ENCODE data around the gene TMEM236.

TMEM236 gene

GRCh38 chr10:17751781-17752445 lies at the start of gene TMEM236:
Gene TMEM236 (plus strand): TSS chr10:17752201. CDS start chr10:17752296, 95 bp downstream.
- TF ChIP-seq YY1 (IDR thresholded peaks at IDR 0.05; ENCODE audit: insufficient read depth, insufficient read length) (no peak), SUZ12 (IDR thresholded peaks at IDR 0.05; ENCODE audit: extremely low read depth, insufficient read depth, insufficient read length) (no peak), ZNF274 (IDR thresholded peaks at IDR 0.05; ENCODE audit: low read depth, low read length) (no peak)
- Histone ChIP-seq H3K9me3 (ENCODE audit: insufficient read depth, low read length) (no peaks in the 10 kb centered on the region), H3K9ac (ENCODE audit: insufficient read length, low read depth) (no peak within 1 kb of the TSS), H3K27me3 (ENCODE audit: insufficient read depth, insufficient read length) (no peaks in the 10 kb centered on the region), H3K36me3 (ENCODE audit: insufficient read depth, insufficient read length, low read length) (no peaks in the 10 kb centered on the region), H3K4me3 (ENCODE audit: insufficient read length, low read depth) (no peak within 1 kb of the TSS), H3K4me1 (ENCODE audit: insufficient read depth, insufficient read length) (no peaks in the 10 kb centered on the region)
- no peak for DNase-seq (ENCODE audit: low read depth, low spot score)

GRCh38 chr10:17703706-17704105 lies 48.3 kb upstream of the TMEM236 start:
- Histone ChIP-seq H3K9ac (ENCODE audit: insufficient read length, low read depth) (no peak overlapping the region), H3K27me3 (ENCODE audit: insufficient read depth, insufficient read length) (no peaks in the 10 kb centered on the region), H3K4me3 (ENCODE audit: insufficient read length, low read depth) (no peak overlapping the region), H3K36me3 (ENCODE audit: insufficient read depth, insufficient read length, low read length) (peaks cover 40% of the 10 kb centered on the region), H3K4me1 (ENCODE audit: insufficient read depth, insufficient read length) (no peaks in the 10 kb centered on the region), H3K9me3 (ENCODE audit: insufficient read depth, low read length) (no peaks in the 10 kb centered on the region)
- no peak for TF ChIP-seq YY1 (IDR thresholded peaks at IDR 0.05; ENCODE audit: insufficient read depth, insufficient read length)
- TF ChIP-seq SUZ12 (IDR thresholded peaks at IDR 0.05; ENCODE audit: extremely low read depth, insufficient read depth, insufficient read length) = no peak
- TF ChIP-seq ZNF274 (IDR thresholded peaks at IDR 0.05; ENCODE audit: low read depth, low read length) = no peak
- DNase-seq (ENCODE audit: low read depth, low spot score) = no peak

DNA sequence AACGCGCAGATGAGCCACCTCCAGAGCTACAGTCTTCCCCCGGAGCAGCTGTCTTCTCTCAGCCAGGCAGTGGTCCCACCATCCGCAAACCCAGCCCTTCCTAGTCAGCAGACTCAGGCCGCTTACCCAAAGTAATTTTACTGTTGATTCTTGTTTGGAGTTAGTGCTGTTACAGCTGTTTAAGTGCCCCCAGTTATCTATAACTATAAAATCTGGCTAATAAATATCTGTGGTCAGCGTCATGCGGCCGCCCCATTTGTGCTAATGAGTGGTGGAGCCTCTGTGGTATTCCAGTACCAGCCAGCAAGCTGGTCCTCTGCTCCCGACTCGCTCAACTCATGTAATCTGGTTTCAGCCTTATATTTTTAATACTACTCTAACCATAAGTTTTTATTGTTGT lies 43.2 kb upstream of the TMEM236 start:
- Histone ChIP-seq H3K27me3 (ENCODE audit: insufficient read depth, insufficient read length) (no peaks in the 10 kb centered on the region), H3K4me3 (ENCODE audit: insufficient read length, low read depth) (no peak overlapping the region), H3K9ac (ENCODE audit: insufficient read length, low read depth) (no peak overlapping the region), H3K9me3 (ENCODE audit: insufficient read depth, low read length) (no peaks in the 10 kb centered on the region), H3K36me3 (ENCODE audit: insufficient read depth, insufficient read length, low read length) (peaks cover 63% of the 10 kb centered on the region), H3K4me1 (ENCODE audit: insufficient read depth, insufficient read length) (no peaks in the 10 kb centered on the region)
- DNase-seq (ENCODE audit: low read depth, low spot score) = no peak
- TF ChIP-seq SUZ12 (IDR thresholded peaks at IDR 0.05; ENCODE audit: extremely low read depth, insufficient read depth, insufficient read length) (no peak), ZNF274 (IDR thresholded peaks at IDR 0.05; ENCODE audit: low read depth, low read length) (no peak), YY1 (IDR thresholded peaks at IDR 0.05; ENCODE audit: insufficient read depth, insufficient read length) (no peak)

DNA sequence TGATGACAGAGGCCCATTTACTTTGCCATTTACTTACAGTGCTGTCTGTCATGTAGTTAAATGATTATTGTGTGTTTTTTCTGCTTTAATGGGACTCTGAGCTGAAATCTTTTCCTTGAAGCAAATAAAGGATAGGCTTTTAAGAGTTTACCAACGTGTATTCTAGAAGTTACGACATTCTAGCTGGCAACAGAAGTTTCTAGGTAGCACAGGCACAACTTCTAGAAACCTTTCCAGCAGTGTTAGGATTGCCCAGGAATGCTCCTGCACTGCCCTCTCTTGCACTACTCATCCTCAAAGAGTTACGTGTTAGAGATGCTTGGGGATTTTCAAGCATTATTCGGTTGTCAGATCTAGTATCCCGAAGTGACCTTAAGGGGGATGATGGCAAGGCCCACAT lies 42.5 kb upstream of the TMEM236 start:
- DNase-seq (ENCODE audit: low read depth, low spot score) = no peak
- Histone ChIP-seq H3K4me1 (ENCODE audit: insufficient read depth, insufficient read length) (no peaks in the 10 kb centered on the region), H3K9ac (ENCODE audit: insufficient read length, low read depth) (no peak overlapping the region), H3K27me3 (ENCODE audit: insufficient read depth, insufficient read length) (no peaks in the 10 kb centered on the region), H3K4me3 (ENCODE audit: insufficient read length, low read depth) (no peak overlapping the region), H3K36me3 (ENCODE audit: insufficient read depth, insufficient read length, low read length) (peaks cover 61% of the 10 kb centered on the region), H3K9me3 (ENCODE audit: insufficient read depth, low read length) (no peaks in the 10 kb centered on the region)
- no peak for TF ChIP-seq SUZ12 (IDR thresholded peaks at IDR 0.05; ENCODE audit: extremely low read depth, insufficient read depth, insufficient read length)
- no peak for TF ChIP-seq ZNF274 (IDR thresholded peaks at IDR 0.05; ENCODE audit: low read depth, low read length)
- no peak for TF ChIP-seq YY1 (IDR thresholded peaks at IDR 0.05; ENCODE audit: insufficient read depth, insufficient read length)

- H3K36me3 ChIP-seq (ENCODE audit: insufficient read depth, insufficient read length, low read length) = peaks cover 61% of the 10 kb centered on the region
Measured at GRCh38 chr10:17710181-17710580, 41.8 kb upstream of the TMEM236 start.

DNA sequence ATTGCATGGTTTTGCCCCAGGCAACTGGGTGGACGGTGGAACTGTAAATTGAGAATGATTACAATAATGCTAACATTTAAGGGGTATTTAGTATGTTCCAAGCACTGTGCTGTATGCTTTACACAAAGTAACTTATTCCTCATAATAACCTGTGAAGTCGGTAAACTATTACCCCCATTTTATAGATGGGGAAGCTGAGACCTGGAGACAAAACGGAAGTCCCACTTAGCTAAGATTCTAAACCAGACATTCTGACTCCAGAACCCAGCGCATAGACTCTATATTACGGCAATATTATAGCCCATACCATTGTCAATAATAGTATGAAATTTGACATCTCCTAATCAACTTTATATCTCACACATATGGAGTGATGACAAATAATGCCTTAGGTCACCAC lies 39.9 kb upstream of the TMEM236 start:
- Histone ChIP-seq H3K36me3 (ENCODE audit: insufficient read depth, insufficient read length, low read length) (peaks cover 56% of the 10 kb centered on the region), H3K27me3 (ENCODE audit: insufficient read depth, insufficient read length) (no peaks in the 10 kb centered on the region)

More at GRCh38 chr10:17710181-17710580, 41.8 kb upstream of the TMEM236 start:
- Histone ChIP-seq H3K9ac (ENCODE audit: insufficient read length, low read depth) (no peak overlapping the region), H3K4me3 (ENCODE audit: insufficient read length, low read depth) (no peak overlapping the region), H3K9me3 (ENCODE audit: insufficient read depth, low read length) (no peaks in the 10 kb centered on the region), H3K4me1 (ENCODE audit: insufficient read depth, insufficient read length) (no peaks in the 10 kb centered on the region), H3K27me3 (ENCODE audit: insufficient read depth, insufficient read length) (no peaks in the 10 kb centered on the region)
- TF ChIP-seq ZNF274 (IDR thresholded peaks at IDR 0.05; ENCODE audit: low read depth, low read length) = no peak
- no peak for DNase-seq (ENCODE audit: low read depth, low spot score)

GRCh38 chr10:17712717-17713471 lies 39.1 kb upstream of the TMEM236 start:
- TF ChIP-seq SUZ12 (IDR thresholded peaks at IDR 0.05; ENCODE audit: extremely low read depth, insufficient read depth, insufficient read length) (no peak), ZNF274 (IDR thresholded peaks at IDR 0.05; ENCODE audit: low read depth, low read length) (no peak)

More for the DNA sequence above, 39.9 kb upstream of the TMEM236 start:
- TF ChIP-seq SUZ12 (IDR thresholded peaks at IDR 0.05; ENCODE audit: extremely low read depth, insufficient read depth, insufficient read length) (no peak), YY1 (IDR thresholded peaks at IDR 0.05; ENCODE audit: insufficient read depth, insufficient read length) (no peak), ZNF274 (IDR thresholded peaks at IDR 0.05; ENCODE audit: low read depth, low read length) (no peak)
- H3K4me1 ChIP-seq (ENCODE audit: insufficient read depth, insufficient read length) = no peaks in the 10 kb centered on the region
- H3K4me3 ChIP-seq (ENCODE audit: insufficient read length, low read depth) = no peak overlapping the region
- H3K9me3 ChIP-seq (ENCODE audit: insufficient read depth, low read length) = no peaks in the 10 kb centered on the region
- no peak overlapping the region for H3K9ac ChIP-seq (ENCODE audit: insufficient read length, low read depth)
- no peak for DNase-seq (ENCODE audit: low read depth, low spot score)

More at GRCh38 chr10:17712717-17713471, 39.1 kb upstream of the TMEM236 start:
- no peaks in the 10 kb centered on the region for H3K4me1 ChIP-seq (ENCODE audit: insufficient read depth, insufficient read length)
- DNase-seq (ENCODE audit: low read depth, low spot score) = no peak
- no peak overlapping the region for H3K4me3 ChIP-seq (ENCODE audit: insufficient read length, low read depth)
- no peak overlapping the region for H3K9ac ChIP-seq (ENCODE audit: insufficient read length, low read depth)
- H3K27me3 ChIP-seq (ENCODE audit: insufficient read depth, insufficient read length) = no peaks in the 10 kb centered on the region
- no peaks in the 10 kb centered on the region for H3K9me3 ChIP-seq (ENCODE audit: insufficient read depth, low read length)
- peaks cover 52% of the 10 kb centered on the region for H3K36me3 ChIP-seq (ENCODE audit: insufficient read depth, insufficient read length, low read length)
